CD4-positive, CD25-positive, alpha-beta regulatory T cell (primary cell): Measurements from ENCODE around the gene FOXN3. TPM values are rescaled to one million over a fixed set of nuclear protein-coding genes. Genes with fewer than 3 reads are reported as not detected.

Source experiments
- ATAC-seq, 2 donors: fragments of 150-1000 bp; cut with Tn5 transposase; one replicate each; pipeline ENCODE4 v1.10.0; 2021; ENCODE audit warnings: low read depth in 2 of 2, moderate number of reproducible peaks in 2 of 2, moderate library complexity in 1 of 2
- DNase-seq, 3 donors: peaks; one replicate each; pipeline versions ENCODE4 v3.0.0 to v3.0.0-alpha.2; 2012 to 2022; ENCODE audit warnings: mixed read lengths in 1 of 3
- H3K27ac ChIP-seq: one replicate; pipeline ENCODE4 v1.7.0; 2013; ENCODE audit warnings: mild to moderate bottlenecking, low read length; ENCODE audit not compliant: insufficient read depth, poor library complexity, severe bottlenecking
- H3K27me3 ChIP-seq: one replicate; pipeline ENCODE4 v1.7.0; 2013; ENCODE audit warnings: low read length; ENCODE audit not compliant: control insufficient read depth, insufficient read depth
- H3K36me3 ChIP-seq: one replicate; pipeline ENCODE4 v1.7.0; 2013; ENCODE audit warnings: mild to moderate bottlenecking, low read length, moderate library complexity; ENCODE audit not compliant: control insufficient read depth, insufficient read depth
- H3K4me1 ChIP-seq: 2 replicates; pipeline ENCODE4 v1.7.0; 2013; ENCODE audit warnings: mild to moderate bottlenecking, low read length; ENCODE audit not compliant: insufficient read depth, control insufficient read depth, poor library complexity, severe bottlenecking
- H3K4me3 ChIP-seq: one replicate; pipeline ENCODE4 v1.7.0; 2013; ENCODE audit warnings: low read depth, mild to moderate bottlenecking, low read length, moderate library complexity
- H3K9me3 ChIP-seq, 2 experiments: 1 replicate in 1 of 2; 2 replicates in 1 of 2; pipeline ENCODE4 v1.7.0; 2013; ENCODE audit warnings: low read length in 2 of 2, mild to moderate bottlenecking in 1 of 2, moderate library complexity in 1 of 2; ENCODE audit not compliant: control insufficient read depth in 2 of 2
- H3K27ac Mint-ChIP-seq, 3 donors: one replicate each; pipeline ENCODE4 v1.8.0; 2020 to 2022; ENCODE audit warnings: mild to moderate bottlenecking in 3 of 3, mixed read lengths in 3 of 3, moderate library complexity in 2 of 3
- H3K27me3 Mint-ChIP-seq: one replicate; pipeline ENCODE4 v1.8.0; 2022; ENCODE audit warnings: mild to moderate bottlenecking, mixed read lengths
- H3K36me3 Mint-ChIP-seq: one replicate; pipeline ENCODE4 v1.8.0; 2020; ENCODE audit warnings: mixed read lengths
- H3K4me1 Mint-ChIP-seq, 4 donors: one replicate each; pipeline ENCODE4 v1.8.0; 2020 to 2022; ENCODE audit warnings: mixed read lengths in 4 of 4, mild to moderate bottlenecking in 1 of 4
- H3K4me3 Mint-ChIP-seq, 4 donors: one replicate each; pipeline ENCODE4 v1.8.0; 2020 to 2022; ENCODE audit warnings: mild to moderate bottlenecking in 4 of 4, mixed read lengths in 4 of 4, moderate library complexity in 3 of 4
- H3K9me3 Mint-ChIP-seq, 7 donors: one replicate each; pipeline ENCODE4 v1.8.0; 2020 to 2022; ENCODE audit warnings: mixed read lengths in 7 of 7, mild to moderate bottlenecking in 3 of 7, moderate library complexity in 2 of 7
- polyA plus RNA-seq, 4 donors: library from polyadenylated mRNA; unstranded; fragments of 300-500 nt; fragmentation: Illumina TruSeq; gene quantifications; one replicate each; pipeline ENCODE4 v1.2.3, GENCODE V29; 2021
- total RNA-seq: library from RNA; stranded (reverse); gene quantifications from one replicate; pipeline ENCODE4 v1.2.3, GENCODE V29; 2022

FOXN3 gene
- total and polyA plus RNA-seq, 5 donors from 2014 or later = 108 to 203 (median 111) TPM

GRCh38 chr14:89417465-89418225, 612 bp upstream of the FOXN3 start:
- Mint-ChIP-seq H3K4me1 (peaks cover 15 to 65% (median 41%) of the 10 kb centered on the region in 4 donors), H3K36me3 (peaks cover 4% of the 10 kb centered on the region), H3K4me3 (peak overlapping the region; percentile 89 to 96 (median 94)), H3K9me3 (no peaks in the 10 kb centered on the region), H3K27me3 (peaks cover 6% of the 10 kb centered on the region), H3K27ac (peak overlapping the region; percentile 89 to 95 (median 92))
- H3K27ac ChIP-seq = peak overlapping the region; percentile 70
- no peaks in the 10 kb centered on the region for H3K9me3 ChIP-seq
- no peaks in the 10 kb centered on the region for H3K36me3 ChIP-seq
- H3K27me3 ChIP-seq = no peaks in the 10 kb centered on the region
- DNase-seq = peak; percentile 37 to 81 (median 62)
- peak; percentile 52 to 54 for ATAC-seq
- peaks cover 22% of the 10 kb centered on the region for H3K4me1 ChIP-seq
- peak overlapping the region; percentile 68 for H3K4me3 ChIP-seq

DNA sequence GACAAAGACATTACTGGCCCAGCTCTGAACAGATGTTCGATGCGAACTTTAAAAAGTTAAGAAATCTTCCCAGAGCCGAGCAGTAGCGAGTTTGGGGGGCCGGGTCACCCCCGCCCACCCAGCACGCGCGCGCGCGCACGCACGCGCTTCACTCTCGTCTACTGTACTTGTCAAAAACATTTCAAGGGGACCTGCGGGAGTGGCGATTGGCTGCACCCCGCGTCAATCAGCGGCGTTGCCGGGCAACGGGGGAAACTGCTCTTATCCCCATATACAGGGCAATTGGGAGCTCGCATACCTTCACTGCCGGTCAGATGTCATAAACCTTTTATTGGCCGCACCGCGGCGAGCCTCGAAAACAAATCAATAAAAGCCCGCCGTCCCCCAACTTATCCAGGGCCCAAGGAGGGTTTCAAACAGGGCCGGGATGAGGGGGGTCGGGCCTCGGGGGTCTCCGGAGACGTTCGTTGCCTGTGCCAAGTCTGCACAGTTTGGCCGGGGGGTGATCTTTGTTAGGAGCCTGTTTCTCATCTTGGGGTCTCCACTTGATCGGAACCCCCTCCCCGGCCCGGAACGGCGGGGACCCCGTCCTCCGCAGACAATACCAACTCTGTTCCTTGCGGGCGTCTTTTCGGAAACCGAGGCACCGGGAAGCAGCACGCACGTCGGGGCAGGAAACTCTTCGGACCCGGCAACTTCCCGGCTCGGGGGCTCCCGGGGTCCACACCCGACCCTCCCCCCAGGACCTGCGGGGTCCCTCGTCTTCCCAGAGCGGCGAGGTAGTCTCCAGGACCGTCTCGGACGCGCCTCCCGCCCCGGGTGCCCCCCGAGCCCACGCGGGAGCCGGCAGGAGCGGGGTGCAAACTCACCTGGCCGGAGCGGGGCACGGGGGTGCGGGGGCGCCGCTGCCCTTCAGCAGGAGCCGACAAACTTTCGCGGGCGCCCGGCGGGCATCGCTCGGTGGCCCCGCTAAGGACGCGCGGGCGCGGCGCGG, 734 bp downstream of the FOXN3 start:
- H3K4me3 ChIP-seq = peak overlapping the region; percentile 87
- Mint-ChIP-seq H3K4me3 (peak overlapping the region; percentile 90 to 99 (median 95)), H3K27ac (peak overlapping the region; percentile 94 to 95 (median 94)), H3K4me1 (peaks cover 15 to 67% (median 42%) of the 10 kb centered on the region in 4 donors), H3K27me3 (peaks cover 6% of the 10 kb centered on the region), H3K36me3 (peaks cover 10% of the 10 kb centered on the region), H3K9me3 (no peaks in the 10 kb centered on the region)
- peak overlapping the region; percentile 55 for H3K27ac ChIP-seq
- no peaks in the 10 kb centered on the region for H3K27me3 ChIP-seq
- peaks cover 18% of the 10 kb centered on the region for H3K4me1 ChIP-seq
- ATAC-seq = peak; percentile 77 to 78
- H3K9me3 ChIP-seq = no peaks in the 10 kb centered on the region
- H3K36me3 ChIP-seq = peaks cover 6% of the 10 kb centered on the region
- peak; percentile 96 to 98 (median 97) for DNase-seq

- Mint-ChIP-seq H3K36me3 (peaks cover 14% of the 10 kb centered on the region), H3K4me1 (peaks cover 20 to 72% (median 48%) of the 10 kb centered on the region in 4 donors), H3K4me3 (peak overlapping the region; percentile 83 to 99 (median 93)), H3K9me3 (no peaks in the 10 kb centered on the region), H3K27ac (peak overlapping the region in 2 of 3 donors; percentile 40 to 94), H3K27me3 (peaks cover 6% of the 10 kb centered on the region)
- ATAC-seq = no peak
- peaks cover 24% of the 10 kb centered on the region for H3K4me1 ChIP-seq
- no peak overlapping the region for H3K27ac ChIP-seq
- peaks cover 12% of the 10 kb centered on the region for H3K36me3 ChIP-seq
- DNase-seq = no peak
- H3K27me3 ChIP-seq = no peaks in the 10 kb centered on the region
- H3K4me3 ChIP-seq = peak overlapping the region; percentile 87
- no peaks in the 10 kb centered on the region for H3K9me3 ChIP-seq
Observed at GRCh38 chr14:89415159-89415558, 1.9 kb downstream of the FOXN3 start.

DNA sequence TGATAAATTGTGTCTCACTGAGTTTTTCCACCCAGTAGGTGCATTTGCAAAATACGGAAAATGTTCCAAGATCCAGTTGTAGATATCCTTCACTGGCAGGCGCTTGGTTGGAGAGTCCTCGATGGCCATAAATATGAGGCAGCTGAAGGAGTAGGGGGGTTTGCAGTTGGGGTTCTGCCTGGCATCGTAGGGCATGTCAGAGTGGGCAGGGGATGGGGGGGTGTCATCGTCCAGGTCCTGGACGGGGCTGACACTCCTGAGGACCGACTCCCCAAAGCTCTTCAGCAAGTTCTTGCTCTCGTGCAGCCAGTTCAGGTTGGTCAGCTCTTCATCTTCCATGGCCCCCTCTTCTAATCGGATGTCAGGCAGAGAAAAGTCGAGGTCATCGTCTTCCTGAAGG, 5.1 kb downstream of the FOXN3 start:
- ATAC-seq = no peak
- Histone ChIP-seq H3K9me3 (no peaks in the 10 kb centered on the region), H3K4me1 (peaks cover 42% of the 10 kb centered on the region), H3K27ac (no peak overlapping the region), H3K4me3 (no peak overlapping the region), H3K27me3 (no peaks in the 10 kb centered on the region), H3K36me3 (peaks cover 16% of the 10 kb centered on the region)
- no peak for DNase-seq
- Mint-ChIP-seq H3K27ac (peak overlapping the region in 1 of 3 donors; percentile 52), H3K36me3 (peaks cover 28% of the 10 kb centered on the region), H3K4me1 (peaks cover 22 to 79% (median 58%) of the 10 kb centered on the region in 4 donors), H3K9me3 (no peaks in the 10 kb centered on the region), H3K27me3 (peaks cover 6% of the 10 kb centered on the region), H3K4me3 (peak overlapping the region in 2 of 4 donors; percentile 32 to 86)

- peak overlapping the region; percentile 69 to 94 (median 79) for H3K27ac Mint-ChIP-seq
- peaks cover 40% of the 10 kb centered on the region for H3K4me1 ChIP-seq
- ATAC-seq = no peak
Observed at GRCh38 chr14:89409961-89410360, 7.1 kb downstream of the FOXN3 start.

DNA sequence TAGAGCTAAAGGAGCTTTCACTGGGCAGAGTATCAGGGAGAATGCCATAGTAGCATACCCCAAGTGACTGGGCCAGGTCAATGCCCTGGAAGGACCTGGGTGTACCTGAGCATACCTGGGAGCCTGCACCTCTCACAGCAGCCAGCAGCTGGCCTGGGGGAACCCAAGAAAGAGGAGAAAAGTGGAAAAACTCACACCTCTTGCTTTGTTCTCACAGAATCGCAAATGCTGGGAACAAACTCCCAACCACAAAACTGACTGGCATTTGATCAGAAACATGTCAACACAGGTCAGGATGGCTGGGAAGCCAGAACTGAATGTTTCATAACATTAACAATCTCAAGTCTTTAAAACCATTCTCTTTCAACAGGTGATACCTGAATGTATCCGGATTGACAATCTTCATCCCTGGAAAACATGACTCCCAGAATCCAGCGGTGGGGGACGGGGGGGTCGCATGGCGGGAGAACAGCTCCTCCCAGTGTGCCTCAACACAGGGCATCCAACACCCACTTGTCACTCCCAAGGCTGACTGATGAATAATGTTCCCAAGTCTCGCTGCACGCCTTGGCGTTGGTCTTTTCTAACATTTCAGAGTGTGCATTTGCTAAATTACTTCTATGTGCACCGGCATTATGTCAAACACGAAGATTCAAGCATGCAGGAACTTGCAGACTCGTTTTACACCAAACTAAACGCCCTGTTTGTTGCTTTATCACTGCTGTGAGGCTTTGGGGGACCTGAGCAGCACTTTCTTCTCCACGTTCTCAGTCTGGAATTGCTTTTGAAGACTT, 7.9 kb downstream of the FOXN3 start:
- Mint-ChIP-seq H3K36me3 (peaks cover 31% of the 10 kb centered on the region), H3K4me1 (peaks cover 28 to 81% (median 62%) of the 10 kb centered on the region in 4 donors), H3K27me3 (no peaks in the 10 kb centered on the region), H3K4me3 (peak overlapping the region in 2 of 4 donors; percentile 19 to 28), H3K9me3 (no peaks in the 10 kb centered on the region), H3K27ac (peak overlapping the region in 2 of 3 donors; percentile 69 to 79)
- Histone ChIP-seq H3K27me3 (no peaks in the 10 kb centered on the region), H3K27ac (no peak overlapping the region), H3K36me3 (peaks cover 23% of the 10 kb centered on the region), H3K4me3 (no peak overlapping the region), H3K9me3 (no peaks in the 10 kb centered on the region), H3K4me1 (peaks cover 40% of the 10 kb centered on the region)
- no peak for DNase-seq
- no peak for ATAC-seq

More at GRCh38 chr14:89409961-89410360, 7.1 kb downstream of the FOXN3 start:
- H3K36me3 Mint-ChIP-seq = peaks cover 31% of the 10 kb centered on the region
- H3K9me3 Mint-ChIP-seq = no peaks in the 10 kb centered on the region
- H3K4me3 Mint-ChIP-seq = peak overlapping the region in 1 of 4 donors; percentile 46
- Histone ChIP-seq H3K27ac (no peak overlapping the region), H3K9me3 (no peaks in the 10 kb centered on the region), H3K36me3 (peaks cover 17% of the 10 kb centered on the region), H3K4me3 (no peak overlapping the region), H3K27me3 (no peaks in the 10 kb centered on the region)
- DNase-seq = no peak
- peaks cover 27 to 81% (median 62%) of the 10 kb centered on the region in 4 donors for H3K4me1 Mint-ChIP-seq
- no peaks in the 10 kb centered on the region for H3K27me3 Mint-ChIP-seq

DNA sequence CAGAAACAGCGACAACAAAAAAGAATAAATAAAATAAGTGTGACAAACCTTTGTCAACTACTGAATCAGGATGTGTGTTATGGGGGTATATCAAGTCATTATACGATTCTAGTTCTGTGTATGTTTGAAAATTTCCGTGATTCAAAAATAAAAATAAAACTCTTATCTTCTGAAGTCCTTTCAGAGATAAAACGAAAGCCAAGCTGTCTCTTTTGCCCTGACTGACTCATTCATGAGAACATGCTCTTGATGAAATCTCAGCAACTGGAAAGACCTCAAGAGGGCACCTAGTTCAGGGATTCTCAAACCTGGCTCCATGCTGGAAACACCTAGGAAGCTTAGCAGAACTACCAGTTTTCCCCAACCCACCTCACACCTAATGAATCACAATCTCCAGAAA, 9.2 kb downstream of the FOXN3 start:
- no peak overlapping the region for H3K27ac ChIP-seq
- no peaks in the 10 kb centered on the region for H3K27me3 ChIP-seq
- ATAC-seq = no peak
- H3K4me3 Mint-ChIP-seq = peak overlapping the region; percentile 29 to 83 (median 64)
- peaks cover 40% of the 10 kb centered on the region for H3K4me1 ChIP-seq
- H3K4me3 ChIP-seq = peak overlapping the region; percentile 35
- H3K9me3 ChIP-seq = no peaks in the 10 kb centered on the region
- H3K9me3 Mint-ChIP-seq = no peaks in the 10 kb centered on the region
- H3K27ac Mint-ChIP-seq = peak overlapping the region; percentile 70 to 85 (median 79)
- peak in 1 of 3 donors; percentile 51 for DNase-seq
- H3K4me1 Mint-ChIP-seq = peaks cover 34 to 86% (median 63%) of the 10 kb centered on the region in 4 donors
- peaks cover 23% of the 10 kb centered on the region for H3K36me3 ChIP-seq
- no peaks in the 10 kb centered on the region for H3K27me3 Mint-ChIP-seq
- peaks cover 37% of the 10 kb centered on the region for H3K36me3 Mint-ChIP-seq
